Measurements from ENCODE around the gene TMEM243. TPM values are rescaled to one million over a fixed set of nuclear protein-coding genes. Genes with fewer than 3 reads are reported as not detected.
A peak's percentile ranks its signal among the peaks of the same experiment; 100 is the strongest.

TMEM243 gene
- total and polyA plus RNA-seq, 10 of the 15 experiments (the other 5 are each of a cell fraction or from before 2014, with no cell fraction given) = 47.8 to 170 (median 77.9) TPM

DNA sequence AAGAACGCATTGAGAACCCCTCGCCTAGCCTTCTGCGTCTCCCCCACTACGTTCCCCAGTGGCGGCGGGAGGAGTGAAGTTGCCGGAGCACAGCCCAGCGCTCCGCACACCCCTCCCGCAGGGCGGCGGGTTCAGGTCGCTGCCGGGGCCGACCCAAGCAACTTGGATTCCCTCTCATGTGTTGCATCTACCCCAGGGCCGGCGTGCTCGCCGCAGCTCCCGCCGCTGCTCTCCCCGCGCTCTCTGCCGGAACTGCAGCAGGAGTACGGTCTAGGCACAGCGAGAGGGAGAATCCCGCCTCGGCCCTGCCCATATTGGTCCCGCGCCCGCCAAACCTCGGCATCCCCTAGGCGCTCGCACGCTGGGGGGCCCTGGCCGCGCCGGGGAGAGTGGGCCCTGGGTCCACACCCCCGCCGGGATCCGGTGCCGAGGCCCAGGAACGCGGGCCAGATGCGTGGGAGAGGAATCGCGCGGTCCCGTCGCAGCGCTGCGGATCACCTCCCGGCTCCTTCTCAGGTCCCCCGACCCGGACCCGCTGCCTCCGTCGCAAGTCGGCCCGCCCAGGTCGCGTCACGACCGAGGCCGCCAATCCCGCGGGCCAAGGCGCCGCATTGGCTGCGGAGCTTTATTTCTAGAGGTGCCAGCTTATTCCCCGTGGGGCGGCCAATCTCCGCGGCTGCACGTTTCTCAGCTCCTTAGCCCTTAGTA, 648 bp upstream of the TMEM243 start (continued):
- TF ChIP-seq PAX8 (IDR thresholded peaks at IDR 0.05) (no peak), ZNF24 (IDR thresholded peaks at IDR 0.05) (no peak), FOS (IDR thresholded peaks at IDR 0.05; ENCODE audit: borderline replicate concordance, extremely low read depth, insufficient read length) (no peak), CREB1 (IDR thresholded peaks at IDR 0.05; ENCODE audit: low read depth) (no peak), ETV6 (conservative IDR thresholded peaks at IDR 0.05 in 1 of 2, IDR thresholded peaks at IDR 0.05 in 1 of 2; ENCODE audit: borderline replicate concordance in 1 of 2, low read depth in 1 of 2) (no peak), CBX5 (IDR thresholded peaks at IDR 0.05; ENCODE audit: low read depth) (no peak), ATF7 (IDR thresholded peaks at IDR 0.05; ENCODE audit: low read depth) (no peak), SUPT20H (IDR thresholded peaks at IDR 0.05; ENCODE audit: borderline replicate concordance, control insufficient read depth, low read depth, low read length) (no peak), BMI1 (IDR thresholded peaks at IDR 0.05; ENCODE audit: borderline replicate concordance) (no peak), SREBF1 (IDR thresholded peaks at IDR 0.05; ENCODE audit: low read length) (no peak)
- TF ChIP-seq, protein P1, sequence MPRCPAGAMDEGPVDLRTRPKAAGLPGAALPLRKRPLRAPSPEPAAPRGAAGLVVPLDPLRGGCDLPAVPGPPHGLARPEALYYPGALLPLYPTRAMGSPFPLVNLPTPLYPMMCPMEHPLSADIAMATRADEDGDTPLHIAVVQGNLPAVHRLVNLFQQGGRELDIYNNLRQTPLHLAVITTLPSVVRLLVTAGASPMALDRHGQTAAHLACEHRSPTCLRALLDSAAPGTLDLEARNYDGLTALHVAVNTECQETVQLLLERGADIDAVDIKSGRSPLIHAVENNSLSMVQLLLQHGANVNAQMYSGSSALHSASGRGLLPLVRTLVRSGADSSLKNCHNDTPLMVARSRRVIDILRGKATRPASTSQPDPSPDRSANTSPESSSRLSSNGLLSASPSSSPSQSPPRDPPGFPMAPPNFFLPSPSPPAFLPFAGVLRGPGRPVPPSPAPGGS (IDR thresholded peaks at IDR 0.05; ENCODE audit: borderline replicate concordance, insufficient read depth, low read depth, low read length, poor library complexity, severe bottlenecking) = no peak
- TF ChIP-seq, protein P2, sequence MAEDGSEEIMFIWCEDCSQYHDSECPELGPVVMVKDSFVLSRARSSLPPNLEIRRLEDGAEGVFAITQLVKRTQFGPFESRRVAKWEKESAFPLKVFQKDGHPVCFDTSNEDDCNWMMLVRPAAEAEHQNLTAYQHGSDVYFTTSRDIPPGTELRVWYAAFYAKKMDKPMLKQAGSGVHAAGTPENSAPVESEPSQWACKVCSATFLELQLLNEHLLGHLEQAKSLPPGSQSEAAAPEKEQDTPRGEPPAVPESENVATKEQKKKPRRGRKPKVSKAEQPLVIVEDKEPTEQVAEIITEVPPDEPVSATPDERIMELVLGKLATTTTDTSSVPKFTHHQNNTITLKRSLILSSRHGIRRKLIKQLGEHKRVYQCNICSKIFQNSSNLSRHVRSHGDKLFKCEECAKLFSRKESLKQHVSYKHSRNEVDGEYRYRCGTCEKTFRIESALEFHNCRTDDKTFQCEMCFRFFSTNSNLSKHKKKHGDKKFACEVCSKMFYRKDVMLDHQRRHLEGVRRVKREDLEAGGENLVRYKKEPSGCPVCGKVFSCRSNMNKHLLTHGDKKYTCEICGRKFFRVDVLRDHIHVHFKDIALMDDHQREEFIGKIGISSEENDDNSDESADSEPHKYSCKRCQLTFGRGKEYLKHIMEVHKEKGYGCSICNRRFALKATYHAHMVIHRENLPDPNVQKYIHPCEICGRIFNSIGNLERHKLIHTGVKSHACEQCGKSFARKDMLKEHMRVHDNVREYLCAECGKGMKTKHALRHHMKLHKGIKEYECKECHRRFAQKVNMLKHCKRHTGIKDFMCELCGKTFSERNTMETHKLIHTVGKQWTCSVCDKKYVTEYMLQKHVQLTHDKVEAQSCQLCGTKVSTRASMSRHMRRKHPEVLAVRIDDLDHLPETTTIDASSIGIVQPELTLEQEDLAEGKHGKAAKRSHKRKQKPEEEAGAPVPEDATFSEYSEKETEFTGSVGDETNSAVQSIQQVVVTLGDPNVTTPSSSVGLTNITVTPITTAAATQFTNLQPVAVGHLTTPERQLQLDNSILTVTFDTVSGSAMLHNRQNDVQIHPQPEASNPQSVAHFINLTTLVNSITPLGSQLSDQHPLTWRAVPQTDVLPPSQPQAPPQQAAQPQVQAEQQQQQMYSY (CRISPR knock-in tag; IDR thresholded peaks at IDR 0.05) = no peak
- TF ChIP-seq, protein P3, sequence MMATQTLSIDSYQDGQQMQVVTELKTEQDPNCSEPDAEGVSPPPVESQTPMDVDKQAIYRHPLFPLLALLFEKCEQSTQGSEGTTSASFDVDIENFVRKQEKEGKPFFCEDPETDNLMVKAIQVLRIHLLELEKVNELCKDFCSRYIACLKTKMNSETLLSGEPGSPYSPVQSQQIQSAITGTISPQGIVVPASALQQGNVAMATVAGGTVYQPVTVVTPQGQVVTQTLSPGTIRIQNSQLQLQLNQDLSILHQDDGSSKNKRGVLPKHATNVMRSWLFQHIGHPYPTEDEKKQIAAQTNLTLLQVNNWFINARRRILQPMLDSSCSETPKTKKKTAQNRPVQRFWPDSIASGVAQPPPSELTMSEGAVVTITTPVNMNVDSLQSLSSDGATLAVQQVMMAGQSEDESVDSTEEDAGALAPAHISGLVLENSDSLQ (IDR thresholded peaks at IDR 0.05) = peak; percentile 67; the same call in 1 of the 2 replicates
- TF ChIP-seq, protein P4, sequence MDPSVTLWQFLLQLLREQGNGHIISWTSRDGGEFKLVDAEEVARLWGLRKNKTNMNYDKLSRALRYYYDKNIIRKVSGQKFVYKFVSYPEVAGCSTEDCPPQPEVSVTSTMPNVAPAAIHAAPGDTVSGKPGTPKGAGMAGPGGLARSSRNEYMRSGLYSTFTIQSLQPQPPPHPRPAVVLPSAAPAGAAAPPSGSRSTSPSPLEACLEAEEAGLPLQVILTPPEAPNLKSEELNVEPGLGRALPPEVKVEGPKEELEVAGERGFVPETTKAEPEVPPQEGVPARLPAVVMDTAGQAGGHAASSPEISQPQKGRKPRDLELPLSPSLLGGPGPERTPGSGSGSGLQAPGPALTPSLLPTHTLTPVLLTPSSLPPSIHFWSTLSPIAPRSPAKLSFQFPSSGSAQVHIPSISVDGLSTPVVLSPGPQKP (IDR thresholded peaks at IDR 0.05; ENCODE audit: low read depth, low read length) = no peak
- TF ChIP-seq, protein P5, sequence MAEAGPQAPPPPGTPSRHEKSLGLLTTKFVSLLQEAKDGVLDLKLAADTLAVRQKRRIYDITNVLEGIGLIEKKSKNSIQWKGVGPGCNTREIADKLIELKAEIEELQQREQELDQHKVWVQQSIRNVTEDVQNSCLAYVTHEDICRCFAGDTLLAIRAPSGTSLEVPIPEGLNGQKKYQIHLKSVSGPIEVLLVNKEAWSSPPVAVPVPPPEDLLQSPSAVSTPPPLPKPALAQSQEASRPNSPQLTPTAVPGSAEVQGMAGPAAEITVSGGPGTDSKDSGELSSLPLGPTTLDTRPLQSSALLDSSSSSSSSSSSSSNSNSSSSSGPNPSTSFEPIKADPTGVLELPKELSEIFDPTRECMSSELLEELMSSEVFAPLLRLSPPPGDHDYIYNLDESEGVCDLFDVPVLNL (IDR thresholded peaks at IDR 0.05; ENCODE audit: low read depth, low read length) = no peak
- TF ChIP-seq, protein P6, sequence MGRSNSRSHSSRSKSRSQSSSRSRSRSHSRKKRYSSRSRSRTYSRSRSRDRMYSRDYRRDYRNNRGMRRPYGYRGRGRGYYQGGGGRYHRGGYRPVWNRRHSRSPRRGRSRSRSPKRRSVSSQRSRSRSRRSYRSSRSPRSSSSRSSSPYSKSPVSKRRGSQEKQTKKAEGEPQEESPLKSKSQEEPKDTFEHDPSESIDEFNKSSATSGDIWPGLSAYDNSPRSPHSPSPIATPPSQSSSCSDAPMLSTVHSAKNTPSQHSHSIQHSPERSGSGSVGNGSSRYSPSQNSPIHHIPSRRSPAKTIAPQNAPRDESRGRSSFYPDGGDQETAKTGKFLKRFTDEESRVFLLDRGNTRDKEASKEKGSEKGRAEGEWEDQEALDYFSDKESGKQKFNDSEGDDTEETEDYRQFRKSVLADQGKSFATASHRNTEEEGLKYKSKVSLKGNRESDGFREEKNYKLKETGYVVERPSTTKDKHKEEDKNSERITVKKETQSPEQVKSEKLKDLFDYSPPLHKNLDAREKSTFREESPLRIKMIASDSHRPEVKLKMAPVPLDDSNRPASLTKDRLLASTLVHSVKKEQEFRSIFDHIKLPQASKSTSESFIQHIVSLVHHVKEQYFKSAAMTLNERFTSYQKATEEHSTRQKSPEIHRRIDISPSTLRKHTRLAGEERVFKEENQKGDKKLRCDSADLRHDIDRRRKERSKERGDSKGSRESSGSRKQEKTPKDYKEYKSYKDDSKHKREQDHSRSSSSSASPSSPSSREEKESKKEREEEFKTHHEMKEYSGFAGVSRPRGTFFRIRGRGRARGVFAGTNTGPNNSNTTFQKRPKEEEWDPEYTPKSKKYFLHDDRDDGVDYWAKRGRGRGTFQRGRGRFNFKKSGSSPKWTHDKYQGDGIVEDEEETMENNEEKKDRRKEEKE (IDR thresholded peaks at IDR 0.05) = no peak

Measured in GM12878 (cell line).